KG1 (cell line): ENCODE measurements around the gene DNAJC16.

ENCODE experiments used
- DNase-seq: peaks from one replicate; lab custom pipeline; 2025; lab: John Stamatoyannopoulos, UW

Gene DNAJC16

GRCh38 chr1:15620902-15621682 is 94.4 kb downstream of the DNAJC16 start:
- DNase-seq: no peak

DNA sequence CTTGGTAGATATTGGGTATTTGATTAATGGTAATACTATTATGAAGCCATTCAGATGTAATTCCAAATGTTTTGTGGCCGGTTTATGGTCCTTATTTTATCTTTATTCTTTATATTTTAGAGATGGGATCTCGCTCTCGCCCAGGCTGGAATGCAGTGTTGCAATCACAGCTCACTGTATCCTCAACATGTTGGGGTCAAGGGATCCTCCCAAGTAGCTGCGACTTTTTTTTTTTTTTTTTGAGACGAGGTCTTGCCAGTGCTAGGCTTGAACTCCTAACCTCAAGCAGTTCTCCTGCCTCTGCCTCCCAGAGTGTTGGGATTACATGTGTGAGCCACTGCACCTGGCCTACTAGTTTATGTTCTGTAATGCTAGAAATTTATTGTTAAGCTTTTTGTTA is 95.3 kb downstream of the DNAJC16 start:
- DNase-seq: no peak

DNA sequence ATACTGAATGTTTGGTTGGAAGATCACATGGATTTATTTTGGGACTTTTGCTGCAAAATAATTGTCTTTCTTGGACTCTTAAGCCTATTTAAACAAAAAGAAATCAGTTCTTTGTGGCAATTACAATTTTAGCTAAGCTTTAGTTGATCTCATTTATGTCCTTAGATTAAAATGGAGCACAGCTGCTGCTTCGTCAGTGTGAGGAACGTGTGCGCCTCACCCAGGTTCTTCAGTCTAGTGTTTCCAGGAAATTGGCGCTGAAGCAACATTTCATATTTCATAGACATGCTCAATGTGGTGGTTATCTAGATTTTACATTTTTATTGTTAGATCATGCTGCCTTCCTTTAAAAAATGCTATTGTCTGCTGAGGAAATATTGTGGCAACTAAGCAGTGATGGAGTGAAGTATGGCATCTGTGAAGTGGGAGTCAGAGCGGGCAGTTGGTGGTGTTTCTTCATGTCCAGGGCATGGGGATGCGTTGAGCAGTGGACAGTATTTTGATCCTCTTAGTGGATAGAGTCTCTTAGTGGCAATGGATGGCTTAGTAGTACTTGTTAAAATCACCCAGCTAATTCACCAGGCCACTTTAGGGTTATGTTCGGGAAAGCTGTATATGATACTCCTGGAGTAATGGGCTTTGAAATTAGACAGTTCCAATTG is 96.2 kb downstream of the DNAJC16 start:
- DNase-seq: no peak

DNA sequence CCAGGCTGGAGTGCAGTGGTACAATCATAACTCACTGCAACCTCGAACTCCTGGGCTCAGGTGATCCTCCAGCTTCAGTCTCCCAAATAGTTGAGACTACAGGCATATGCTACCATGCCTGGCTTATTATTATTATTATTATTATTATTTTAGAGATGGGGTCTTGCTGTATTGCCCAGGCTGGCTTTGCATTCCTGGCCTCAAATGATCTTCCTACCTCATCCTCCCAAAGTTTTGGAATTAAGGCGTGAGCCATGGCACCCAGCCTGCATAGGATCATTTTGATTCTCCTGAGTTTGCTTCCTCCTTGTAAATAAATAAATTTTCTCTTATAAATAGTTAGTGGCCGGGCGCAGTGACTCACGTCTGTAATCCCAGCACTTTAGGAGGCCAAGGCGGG is 96.8 kb downstream of the DNAJC16 start:
- DNase-seq: no peak

- DNase-seq: no peak
These were observed 97.6 kb downstream of the DNAJC16 start for GRCh38 chr1:15624133-15624714.

DNA sequence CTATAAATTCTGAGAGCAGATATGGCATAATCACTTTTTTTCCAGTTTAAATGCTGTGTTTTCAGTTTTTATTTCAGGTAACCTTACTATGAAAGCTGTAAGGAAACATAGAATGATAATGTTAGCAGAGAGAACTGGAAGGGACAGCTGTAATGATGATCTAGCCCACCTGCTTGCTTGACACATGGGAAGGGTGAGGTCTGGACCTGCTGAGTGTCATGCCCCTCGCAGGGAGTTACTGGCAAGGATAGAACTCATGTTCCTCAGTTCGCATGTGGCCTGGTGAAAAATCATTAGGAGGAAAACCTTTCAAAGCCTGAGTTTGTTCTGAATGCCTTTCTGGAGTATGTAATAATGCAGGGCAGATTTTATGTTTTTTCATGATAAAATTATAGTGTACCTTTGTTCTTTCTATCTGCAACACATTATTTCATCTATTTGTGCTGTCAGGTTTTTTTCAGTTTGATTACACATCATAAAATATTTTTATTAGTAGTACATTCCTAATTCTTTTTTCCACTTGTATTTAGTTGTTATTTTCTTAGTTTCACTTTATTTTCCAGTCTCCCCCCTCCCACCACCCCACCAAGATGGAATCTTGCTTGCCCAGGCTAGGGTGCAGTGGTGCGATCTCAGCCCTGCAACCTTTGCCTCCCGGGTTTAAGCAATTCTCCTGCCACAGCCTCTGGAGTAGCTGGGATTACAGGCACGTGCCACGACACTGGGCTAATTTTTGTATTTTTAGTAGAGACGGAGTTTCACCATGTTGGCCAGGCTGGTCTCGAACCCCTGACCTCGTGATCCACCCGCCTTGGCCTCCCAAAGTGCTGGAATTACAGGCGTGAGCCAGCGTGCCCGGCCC is 98.6 kb downstream of the DNAJC16 start:
- no peak for DNase-seq
